C1 segment of cervical spinal cord (tissue), 14 donors: ENCODE results near the gene FAM241B.

Source experiments
- DNase-seq, 14 donors: peaks; one replicate each; lab custom pipeline; 2025; lab: John Stamatoyannopoulos, UW

The FAM241B gene

GRCh38 chr10:69634759-69635425 lies 4.8 kb downstream of the FAM241B start:
- no peak for DNase-seq

- no peak for DNase-seq
Measured at GRCh38 chr10:69635428-69636272, 5.6 kb downstream of the FAM241B start.

- no peak for DNase-seq
Measured at GRCh38 chr10:69636273-69636575, 6.2 kb downstream of the FAM241B start.

- peak in 1 of 14 donors; percentile 65 for DNase-seq
Measured at GRCh38 chr10:69636626-69637605, 6.9 kb downstream of the FAM241B start.

- DNase-seq: no peak
Measured at GRCh38 chr10:69638642-69639041, 8.6 kb downstream of the FAM241B start.

GRCh38 chr10:69639291-69640195 lies 9.5 kb downstream of the FAM241B start:
- peak in 12 of 14 donors; percentile 11 to 78 (median 26) for DNase-seq

- DNase-seq: peak in 1 of 14 donors; percentile 72
Measured at GRCh38 chr10:69640196-69640980, 10.3 kb downstream of the FAM241B start.

- no peak for DNase-seq
Measured at GRCh38 chr10:69641261-69641980, 11.4 kb downstream of the FAM241B start.

- DNase-seq: no peak
Measured at GRCh38 chr10:69642747-69643146, 12.7 kb downstream of the FAM241B start.

- peak in 2 of 14 donors; percentile 51 to 90 for DNase-seq
Measured at GRCh38 chr10:69643779-69644657, 14.0 kb downstream of the FAM241B start.

GRCh38 chr10:69644658-69645295 lies 14.7 kb downstream of the FAM241B start:
- DNase-seq: peak in 9 of 14 donors; percentile 7 to 90 (median 31)

GRCh38 chr10:69645296-69646184 lies 15.5 kb downstream of the FAM241B start:
- peak in 1 of 14 donors; percentile 67 for DNase-seq

- peak in 1 of 14 donors; percentile 18 for DNase-seq
Measured at GRCh38 chr10:69646185-69647060, 16.4 kb downstream of the FAM241B start.

- no peak for DNase-seq
Measured at GRCh38 chr10:69647126-69647525, 17.1 kb downstream of the FAM241B start.

- DNase-seq: no peak
Measured at GRCh38 chr10:69647819-69648218, 17.8 kb downstream of the FAM241B start.

GRCh38 chr10:69648461-69648860 lies 18.4 kb downstream of the FAM241B start:
- no peak for DNase-seq
